GM19324 (cell line): ENCODE data around the gene OR2G3.

Experiments used
- ATAC-seq: cut with Tn5 transposase; IDR thresholded peaks from one replicate; pipeline ENCODE4 v1.9.1; 2021; ENCODE audit warnings: mild to moderate bottlenecking, moderate library complexity; ENCODE audit not compliant: unreplicated experiment, low FRiP score

OR2G3 gene

DNA sequence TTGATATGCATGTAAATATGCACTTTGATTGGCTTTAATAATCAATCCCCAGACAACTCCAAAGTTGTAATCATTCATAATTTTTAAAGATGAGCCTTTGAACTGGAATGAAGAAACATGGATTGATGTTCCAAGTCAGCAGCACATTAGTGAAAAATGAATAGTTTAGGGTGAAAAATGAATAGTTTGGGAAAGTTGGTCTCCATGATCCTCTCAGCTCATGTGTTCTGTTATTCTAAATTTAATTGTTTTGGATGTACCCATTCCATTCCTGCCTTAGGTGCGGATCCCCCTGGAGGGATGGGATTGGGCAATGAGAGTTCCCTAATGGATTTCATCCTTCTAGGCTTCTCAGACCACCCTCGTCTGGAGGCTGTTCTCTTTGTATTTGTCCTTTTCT, at the start of gene OR2G3:
TSS of gene OR2G3 (plus strand) at position 301 of the 400 bp plus-strand sequence. CDS start at position 301, 0 bp downstream.
- ATAC-seq: no peak

DNA sequence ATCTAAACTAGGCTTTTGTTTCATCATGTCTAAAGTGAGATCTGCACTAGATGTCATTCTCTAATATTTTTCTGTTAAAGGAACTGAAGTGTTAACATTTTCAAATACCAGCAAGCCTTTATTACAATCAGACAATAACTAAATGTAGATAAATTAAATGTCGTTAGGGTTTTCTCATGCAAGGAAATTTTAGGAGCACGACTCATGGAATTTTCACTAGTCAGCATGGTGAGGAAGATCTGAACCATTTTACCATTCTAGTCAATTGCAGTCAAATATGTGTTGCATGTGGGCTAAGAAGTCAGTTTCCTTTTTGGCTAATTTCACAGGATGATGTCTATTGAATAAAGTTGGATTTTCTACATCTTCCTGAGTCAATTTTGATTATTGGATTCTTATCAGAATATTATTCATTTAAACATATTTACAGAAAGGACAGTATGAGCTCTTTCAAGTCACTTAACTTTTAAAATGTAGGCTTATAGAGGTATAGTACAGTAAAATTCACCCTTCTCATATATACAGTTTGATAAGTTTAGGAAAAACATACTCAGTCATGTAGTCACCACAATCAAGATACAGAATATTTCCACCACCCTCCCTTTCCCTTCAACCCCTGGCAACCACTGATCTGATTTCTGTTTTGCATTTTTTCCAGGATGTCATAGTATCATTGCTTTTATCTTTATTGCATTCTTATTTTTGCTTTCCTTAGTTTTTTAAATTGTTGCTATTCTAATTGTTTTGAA, 47.3 kb upstream of the OR2G3 start:
- ATAC-seq: no peak

GRCh38 chr1:247561711-247562110, 43.7 kb upstream of the OR2G3 start:
- no peak for ATAC-seq

- no peak for ATAC-seq
Observed at GRCh38 chr1:247562198-247562597, 43.2 kb upstream of the OR2G3 start.

DNA sequence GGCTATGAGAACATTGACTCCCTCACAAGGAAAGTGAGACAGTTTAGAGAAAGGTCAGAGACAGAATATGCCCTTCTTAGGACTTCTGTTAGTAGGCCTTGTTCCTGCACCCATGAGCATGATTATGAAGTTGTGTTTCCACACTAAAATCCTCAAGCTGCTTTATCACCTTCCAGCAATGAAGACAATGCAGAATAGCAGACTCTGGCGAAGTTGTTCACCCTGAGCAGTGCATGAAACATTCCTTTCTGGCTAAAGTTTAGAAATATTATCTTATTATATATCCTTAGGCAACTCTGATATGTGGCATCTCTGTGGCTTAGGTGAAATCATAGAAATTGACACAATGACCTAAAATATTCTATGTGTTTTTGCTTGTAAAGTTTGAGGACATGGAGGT, 31.1 kb upstream of the OR2G3 start:
- ATAC-seq: no peak

DNA sequence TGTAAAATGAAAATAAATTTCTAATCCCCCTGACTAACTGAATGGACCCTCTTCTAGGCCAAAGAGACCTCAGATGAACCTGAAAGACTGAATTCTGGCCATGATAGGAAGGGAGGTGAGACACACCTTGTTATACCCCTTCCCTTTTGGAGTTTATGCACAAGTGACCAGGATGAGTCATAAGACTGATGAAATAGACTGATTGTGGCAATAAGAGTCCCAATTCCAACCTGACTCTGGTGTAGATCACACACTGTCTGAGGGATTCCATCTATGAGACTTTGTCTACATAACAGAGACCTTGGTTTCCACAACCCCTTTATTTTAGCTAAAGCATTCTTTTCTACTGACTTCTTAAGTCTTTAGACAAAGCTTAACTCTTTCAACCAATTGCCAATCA, 30.7 kb upstream of the OR2G3 start:
- no peak for ATAC-seq

GRCh38 chr1:247576514-247576913, 28.9 kb upstream of the OR2G3 start:
- no peak for ATAC-seq

GRCh38 chr1:247578946-247579460, 26.4 kb upstream of the OR2G3 start:
- no peak for ATAC-seq

DNA sequence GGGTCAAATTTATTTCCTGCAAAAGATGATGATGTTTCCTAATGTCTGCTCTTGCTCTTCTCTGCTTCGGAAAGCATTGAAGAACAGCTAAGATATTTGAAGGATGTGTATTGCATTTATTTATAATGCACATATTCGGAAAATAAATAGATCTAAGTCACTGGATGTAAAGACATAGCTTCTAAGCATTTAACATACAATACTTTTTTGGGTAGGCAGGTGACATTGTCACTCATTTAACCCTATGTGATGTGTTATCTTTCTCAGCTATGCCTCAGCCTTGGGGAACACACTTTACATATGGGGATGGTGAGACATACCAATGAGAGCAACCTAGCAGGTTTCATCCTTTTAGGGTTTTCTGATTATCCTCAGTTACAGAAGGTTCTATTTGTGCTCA, 17.3 kb upstream of the OR2G3 start, which contains the start of gene OR2G2:
TSS of gene OR2G2 (plus strand) at position 301 of the 400 bp plus-strand sequence. CDS start at position 301, 0 bp downstream.
- no peak for ATAC-seq

DNA sequence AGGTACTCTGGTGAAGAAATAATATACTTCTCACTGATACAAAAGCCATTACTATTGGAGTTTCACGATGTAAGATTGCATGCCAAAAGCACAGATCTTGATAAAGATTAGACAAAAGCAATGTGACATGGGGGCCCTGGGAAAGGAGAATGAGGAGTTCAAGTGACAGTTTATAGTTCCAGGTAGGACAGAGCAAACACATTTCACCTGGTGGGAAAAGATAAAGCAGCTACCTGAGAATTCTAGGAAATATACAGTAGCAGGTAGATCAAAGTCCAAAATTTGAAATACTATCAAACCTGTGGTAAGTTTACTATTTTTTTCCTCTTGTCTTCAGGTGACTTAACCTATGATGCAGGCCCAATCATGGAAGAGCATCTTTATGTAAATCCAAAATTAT, 8.0 kb downstream of the OR2G3 start:
- ATAC-seq: no peak

DNA sequence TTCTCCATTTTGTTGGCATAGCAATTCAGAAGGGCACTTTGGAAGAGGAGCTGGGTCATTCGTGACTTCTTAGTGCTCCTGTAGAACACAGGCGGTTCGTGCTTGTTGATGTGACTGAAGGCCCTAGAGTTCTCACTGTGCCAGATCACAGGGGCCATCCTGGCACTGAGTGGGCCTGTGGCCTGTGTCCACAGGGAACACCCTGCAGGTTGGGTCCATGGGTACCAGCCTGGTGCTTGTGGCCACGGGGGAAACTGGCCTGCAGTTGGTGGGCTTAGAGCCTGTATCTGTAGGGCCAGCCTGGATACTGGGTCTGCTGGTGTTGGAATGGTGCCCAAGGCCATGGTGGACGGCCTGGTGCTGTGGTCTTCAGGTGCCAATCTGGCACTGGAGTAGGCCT, 9.2 kb downstream of the OR2G3 start:
- no peak for ATAC-seq

DNA sequence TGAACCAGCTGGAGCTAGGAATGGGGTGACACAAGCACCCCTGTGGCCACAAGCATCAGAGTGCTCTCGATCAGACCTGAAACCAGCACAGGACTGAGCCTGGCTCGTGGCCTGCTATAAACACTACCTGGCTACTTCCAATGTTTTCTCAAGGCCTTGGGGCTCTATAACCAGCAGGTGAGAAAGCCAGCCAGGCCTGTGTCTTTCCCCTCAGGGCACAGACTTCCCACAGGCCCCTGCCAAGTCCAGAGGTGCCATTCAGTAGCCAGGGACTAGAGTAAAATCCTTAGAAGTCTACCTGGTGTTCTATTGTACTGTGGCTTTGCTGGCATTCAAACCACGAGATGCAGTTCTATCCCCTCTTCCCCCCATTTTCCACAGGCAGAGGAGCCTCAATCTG, 22.6 kb downstream of the OR2G3 start:
- no peak for ATAC-seq

DNA sequence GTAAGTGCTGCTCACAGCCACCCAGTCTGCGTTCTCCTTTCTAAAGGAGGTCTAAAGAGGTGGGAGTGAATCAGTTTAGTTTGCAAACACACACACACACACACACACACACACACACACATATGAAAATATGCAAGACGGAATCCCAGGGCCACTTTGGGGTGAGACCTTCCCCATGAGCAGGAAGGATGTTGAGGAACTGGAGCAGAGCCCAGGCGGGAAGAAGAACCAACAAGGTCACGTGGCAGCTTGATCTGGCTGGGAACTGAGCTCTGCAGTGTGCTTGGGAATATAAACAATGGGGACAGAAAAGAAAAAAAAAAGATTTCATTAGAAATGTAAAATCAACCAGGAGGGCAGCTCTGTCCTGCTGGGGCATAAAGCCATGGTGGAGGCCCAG, 32.6 kb downstream of the OR2G3 start:
- no peak for ATAC-seq

GRCh38 chr1:247638781-247639180, 33.4 kb downstream of the OR2G3 start:
- ATAC-seq: no peak

DNA sequence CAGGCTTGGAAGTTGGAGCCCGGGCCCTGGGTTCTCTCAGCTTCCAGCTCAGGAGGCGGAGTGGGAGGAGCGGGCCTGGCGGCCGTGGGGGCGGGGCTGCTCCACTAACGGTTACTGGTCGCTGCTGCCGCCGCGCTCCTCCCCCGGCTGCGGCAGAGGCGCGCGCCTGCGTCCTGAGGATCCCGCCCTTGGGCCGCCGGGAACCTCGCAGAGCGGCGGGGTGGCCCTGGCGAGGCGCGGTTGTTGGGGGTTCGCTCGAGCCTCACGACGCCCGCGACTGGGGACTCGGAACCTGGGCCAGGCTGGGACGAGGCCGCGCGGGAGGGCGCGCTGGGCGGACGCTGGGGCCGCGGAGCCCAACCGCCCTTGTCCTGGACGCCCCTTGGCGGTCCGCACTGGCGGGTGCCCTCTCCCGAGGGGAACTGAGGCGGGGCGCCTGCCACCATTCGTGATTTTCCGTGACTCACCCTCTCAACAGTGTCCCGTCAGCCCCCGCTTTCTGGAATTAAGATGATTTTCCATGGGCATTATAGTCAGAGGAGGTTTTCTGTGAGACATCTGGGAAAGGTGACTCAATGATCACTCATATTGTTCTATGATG, 34.1 kb downstream of the OR2G3 start:
- ATAC-seq: no peak

- ATAC-seq: no peak
Observed at GRCh38 chr1:247642742-247643141, 37.4 kb downstream of the OR2G3 start.

- no peak for ATAC-seq
Observed at GRCh38 chr1:247646867-247647266, 41.5 kb downstream of the OR2G3 start.

DNA sequence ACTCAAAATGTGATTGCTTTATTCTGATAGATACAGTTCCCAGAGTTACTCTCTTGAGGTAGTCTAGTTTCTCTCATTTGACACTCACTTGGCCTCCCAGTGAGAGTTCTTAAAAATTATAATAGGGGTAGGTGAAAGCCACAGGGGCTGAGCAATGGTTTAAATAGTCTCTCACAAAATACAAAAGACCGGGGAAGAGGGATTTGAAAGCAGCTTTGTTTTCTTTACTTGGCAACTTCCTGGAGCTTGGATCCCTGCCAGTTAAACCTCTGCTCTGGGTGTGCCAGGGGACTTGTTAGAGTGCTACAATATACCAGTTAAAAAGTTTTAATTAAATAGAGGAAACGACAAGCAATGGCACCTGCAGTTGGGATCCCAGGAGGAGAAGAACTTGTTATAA, 42.5 kb downstream of the OR2G3 start:
- ATAC-seq: no peak

GRCh38 chr1:247653040-247653439, 47.7 kb downstream of the OR2G3 start:
- ATAC-seq: no peak
